SJSA1 (cell line): ENCODE measurements around the gene PCDHB16. TPM values are rescaled to one million over a fixed set of nuclear protein-coding genes. Genes with fewer than 3 reads are reported as not detected.
"Not testable (repeated sequence)": the region's sequence is repeated elsewhere in the genome, so short reads cannot be mapped to it uniquely, and the experiment has no call there.

ENCODE experiments used
- DNase-seq, 2 experiments: peaks; one replicate each; pipeline ENCODE4 v3.0.0-alpha.2; 2015 to 2020; ENCODE audit warnings: low spot score in 2 of 2, low read depth in 1 of 2
- H3K27ac ChIP-seq: fragments of 250-450 bp; sonication (Bioruptor Pico); 2 replicates; pipeline ENCODE4 v1.5.1; 2020; ENCODE audit warnings: mild to moderate bottlenecking, moderate library complexity
- H3K27me3 ChIP-seq: fragments of 250-450 bp; sonication (Bioruptor Pico); replicated peaks from 2 replicates; pipeline ENCODE4 v1.5.1; 2020; ENCODE audit warnings: mild to moderate bottlenecking, moderate library complexity
- H3K36me3 ChIP-seq: fragments of 250-450 bp; sonication (Bioruptor Pico); 2 replicates; pipeline ENCODE4 v1.5.1; 2020; ENCODE audit warnings: mild to moderate bottlenecking
- H3K4me1 ChIP-seq: fragments of 250-450 bp; sonication (Bioruptor Pico); replicated peaks from 2 replicates; pipeline ENCODE4 v1.6.1; 2021; ENCODE audit warnings: mild to moderate bottlenecking
- H3K4me3 ChIP-seq: fragments of 250-450 bp; sonication (Bioruptor Pico); 2 replicates; pipeline ENCODE4 v1.5.1; 2020; ENCODE audit warnings: mild to moderate bottlenecking
- H3K9me3 ChIP-seq: fragments of 250-450 bp; sonication (Bioruptor Pico); replicated peaks from 2 replicates; pipeline ENCODE4 v1.5.1; 2020; ENCODE audit warnings: mild to moderate bottlenecking
- total RNA-seq: library from RNA; depleted of rRNA; stranded (reverse); fragments of >200 nt; shearing (Covaris generic); gene quantifications from 2 replicates; pipeline ENCODE4 v1.2.3, GENCODE V29; 2014

Gene PCDHB16
- total RNA-seq, 1 experiment from 2014 or later: 16.3 TPM

DNA sequence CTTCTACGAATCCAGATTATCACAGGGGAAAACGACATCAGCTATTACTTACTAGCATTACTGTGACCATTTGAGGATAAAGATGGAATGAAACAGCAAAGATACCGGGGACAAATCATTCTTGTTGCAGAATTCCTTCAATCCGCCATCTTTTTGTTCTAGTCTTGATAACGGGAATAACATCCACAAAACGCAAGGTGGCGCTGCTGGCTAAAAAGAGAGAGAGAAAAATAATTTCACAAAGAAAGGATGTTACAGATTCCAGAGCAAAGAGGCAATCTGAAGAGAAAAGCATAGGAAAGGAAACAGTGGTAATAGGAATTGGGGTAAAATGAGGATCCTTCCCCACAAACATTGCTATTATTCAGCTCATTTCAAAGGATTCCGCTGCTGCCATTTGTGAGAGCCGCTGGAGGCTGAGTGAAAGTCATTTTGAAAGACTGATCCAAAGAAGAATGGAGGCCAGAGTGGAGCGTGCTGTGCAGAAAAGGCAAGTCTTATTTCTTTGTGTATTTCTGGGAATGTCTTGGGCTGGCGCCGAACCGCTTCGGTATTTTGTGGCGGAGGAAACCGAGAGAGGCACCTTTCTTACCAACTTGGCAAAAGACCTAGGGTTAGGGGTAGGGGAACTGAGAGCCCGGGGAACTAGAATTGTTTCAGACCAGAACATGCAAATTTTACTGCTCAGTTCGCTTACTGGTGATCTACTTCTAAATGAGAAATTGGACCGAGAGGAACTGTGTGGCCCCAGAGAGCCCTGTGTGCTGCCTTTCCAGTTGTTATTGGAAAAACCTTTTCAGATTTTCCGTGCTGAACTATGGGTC lies 9.6 kb upstream of the PCDHB16 start, which contains the start of gene PCDHB7:
TSS of gene PCDHB7 (plus strand) at position 264 of the 824 bp plus-strand sequence. CDS start at position 456, 192 bp downstream.
- Histone ChIP-seq H3K27me3 (no peaks in the 10 kb centered on the region), H3K9me3 (peaks cover 3% of the 10 kb centered on the region; the same call in 1 of the 2 replicates), H3K4me3 (no peak within 1 kb of the TSS), H3K27ac (no peak within 1 kb of the TSS), H3K36me3 (no peaks in the 10 kb centered on the region), H3K4me1 (no peaks in the 10 kb centered on the region)
- DNase-seq: peak in 1 of 2 experiments; percentile 23

DNA sequence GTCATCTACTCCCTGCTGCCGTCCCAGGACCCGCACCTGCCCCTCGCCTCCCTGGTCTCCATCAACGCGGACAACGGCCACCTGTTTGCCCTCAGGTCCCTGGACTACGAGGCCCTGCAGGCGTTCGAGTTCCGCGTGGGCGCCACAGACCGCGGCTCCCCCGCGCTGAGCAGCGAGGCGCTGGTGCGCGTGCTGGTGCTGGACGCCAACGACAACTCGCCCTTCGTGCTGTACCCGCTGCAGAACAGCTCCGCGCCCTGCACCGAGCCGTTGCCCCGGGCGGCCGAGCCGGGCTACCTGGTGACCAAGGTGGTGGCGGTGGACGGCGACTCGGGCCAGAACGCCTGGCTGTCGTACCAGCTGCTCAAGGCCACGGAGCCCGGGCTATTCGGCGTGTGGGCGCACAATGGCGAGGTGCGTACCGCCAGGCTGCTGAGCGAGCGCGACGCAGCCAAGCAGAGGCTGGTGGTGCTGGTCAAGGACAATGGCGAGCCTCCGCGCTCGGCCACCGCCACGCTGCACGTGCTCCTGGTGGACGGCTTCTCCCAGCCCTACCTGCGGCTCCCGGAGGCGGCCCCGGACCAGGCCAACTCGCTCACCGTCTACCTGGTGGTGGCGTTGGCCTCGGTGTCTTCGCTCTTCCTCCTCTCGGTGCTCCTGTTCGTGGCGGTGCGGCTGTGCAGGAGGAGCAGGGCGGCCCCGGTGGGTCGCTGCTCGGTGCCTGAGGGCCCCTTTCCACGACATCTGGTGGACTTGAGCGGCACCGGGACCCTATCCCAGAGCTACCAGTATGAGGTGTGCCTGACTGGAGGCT lies 7.7 kb upstream of the PCDHB16 start:
- H3K27ac ChIP-seq, H3K4me1 ChIP-seq, H3K36me3 ChIP-seq, H3K27me3 ChIP-seq, H3K4me3 ChIP-seq, H3K9me3 ChIP-seq: not testable (repeated sequence)
- DNase-seq: peak in 1 of 2 experiments; percentile 30

DNA sequence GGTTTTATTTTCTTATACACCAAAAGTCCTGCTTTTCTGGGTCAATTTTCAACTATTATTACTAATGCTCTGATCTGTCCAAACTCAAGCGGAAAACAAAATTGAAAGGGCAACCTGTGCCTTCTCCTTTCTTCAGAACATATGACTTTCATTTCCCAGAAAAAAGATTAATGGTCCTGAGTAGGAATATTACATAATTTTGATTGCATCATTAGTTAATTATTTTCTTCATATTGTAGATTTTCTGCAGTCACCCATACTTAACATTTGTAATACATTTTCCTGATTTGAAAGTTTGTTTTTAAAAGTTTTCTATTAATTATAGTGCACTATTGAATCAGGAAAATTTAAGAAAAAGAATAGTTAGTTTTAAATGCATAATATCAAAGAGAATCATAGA lies 6.3 kb upstream of the PCDHB16 start:
- no peak overlapping the region for H3K4me3 ChIP-seq
- no peaks in the 10 kb centered on the region for H3K27me3 ChIP-seq
- H3K9me3 ChIP-seq: peaks cover 3% of the 10 kb centered on the region; the same call in 1 of the 2 replicates
- H3K4me1 ChIP-seq: no peaks in the 10 kb centered on the region
- DNase-seq: no peak
- H3K27ac ChIP-seq: no peak overlapping the region
- no peaks in the 10 kb centered on the region for H3K36me3 ChIP-seq

DNA sequence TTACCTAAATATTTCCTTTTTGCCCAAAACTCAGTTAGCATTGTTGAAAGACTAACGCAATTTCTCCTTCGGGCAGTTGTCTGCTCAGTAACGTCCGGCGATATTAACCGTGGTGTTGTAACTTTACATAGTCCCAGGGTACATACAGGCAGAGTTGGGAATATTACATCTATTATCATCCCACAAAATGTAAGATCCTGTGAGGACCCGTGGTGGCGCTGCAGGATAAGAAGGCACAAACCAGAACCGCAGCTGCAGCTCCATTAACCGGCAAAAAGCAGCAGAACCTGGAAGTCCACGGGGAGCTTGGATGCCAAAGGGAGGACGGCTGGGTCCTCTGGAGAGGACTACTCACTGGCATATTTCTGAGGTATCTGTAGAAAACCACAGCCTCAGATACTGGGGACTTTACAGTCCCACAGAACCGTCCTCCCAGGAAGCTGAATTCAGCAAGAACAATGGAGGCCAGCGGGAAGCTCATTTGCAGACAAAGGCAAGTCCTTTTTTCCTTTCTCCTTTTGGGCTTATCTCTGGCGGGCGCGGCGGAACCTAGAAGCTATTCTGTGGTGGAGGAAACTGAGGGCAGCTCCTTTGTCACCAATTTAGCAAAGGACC lies 4.5 kb upstream of the PCDHB16 start, which contains the start of gene PCDHB8:
TSS of gene PCDHB8 (plus strand) at position 214 of the 615 bp plus-strand sequence. CDS start at position 459, 245 bp downstream.
- not testable (repeated sequence) for H3K27me3 ChIP-seq, H3K4me1 ChIP-seq, H3K9me3 ChIP-seq, H3K36me3 ChIP-seq, H3K4me3 ChIP-seq, H3K27ac ChIP-seq
- DNase-seq: peak in 1 of 2 experiments; percentile 25

DNA sequence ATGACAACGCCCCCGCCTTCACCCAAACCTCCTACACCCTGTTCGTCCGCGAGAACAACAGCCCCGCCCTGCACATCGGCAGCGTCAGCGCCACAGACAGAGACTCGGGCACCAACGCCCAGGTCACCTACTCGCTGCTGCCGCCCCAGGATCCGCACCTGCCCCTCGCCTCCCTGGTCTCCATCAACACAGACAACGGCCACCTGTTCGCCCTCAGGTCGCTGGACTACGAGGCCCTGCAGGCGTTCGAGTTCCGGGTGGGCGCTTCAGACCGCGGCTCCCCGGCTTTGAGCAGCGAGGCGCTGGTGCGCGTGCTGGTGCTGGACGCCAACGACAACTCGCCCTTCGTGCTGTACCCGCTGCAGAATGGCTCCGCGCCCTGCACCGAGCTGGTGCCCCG lies 2.8 kb upstream of the PCDHB16 start:
- not testable (repeated sequence) for H3K36me3 ChIP-seq, H3K4me3 ChIP-seq, H3K27ac ChIP-seq, H3K4me1 ChIP-seq, H3K27me3 ChIP-seq, DNase-seq
- H3K9me3 ChIP-seq: peaks cover 12% of the 10 kb centered on the region

DNA sequence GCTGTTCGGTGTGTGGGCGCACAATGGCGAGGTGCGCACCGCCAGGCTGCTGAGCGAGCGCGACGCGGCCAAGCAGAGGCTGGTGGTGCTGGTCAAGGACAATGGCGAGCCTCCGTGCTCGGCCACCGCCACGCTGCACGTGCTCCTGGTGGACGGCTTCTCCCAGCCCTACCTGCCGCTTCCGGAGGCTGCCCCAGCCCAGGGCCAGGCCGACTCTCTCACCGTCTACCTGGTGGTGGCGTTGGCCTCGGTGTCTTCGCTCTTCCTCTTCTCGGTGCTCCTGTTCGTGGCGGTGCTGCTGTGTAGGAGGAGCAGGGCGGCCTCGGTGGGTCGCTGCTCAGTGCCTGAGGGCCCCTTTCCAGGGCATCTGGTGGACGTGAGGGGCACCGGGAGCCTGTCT lies 2.3 kb upstream of the PCDHB16 start:
- not testable (repeated sequence) for H3K27ac ChIP-seq, H3K27me3 ChIP-seq, H3K36me3 ChIP-seq, DNase-seq, H3K4me1 ChIP-seq, H3K4me3 ChIP-seq
- peaks cover 16% of the 10 kb centered on the region for H3K9me3 ChIP-seq

DNA sequence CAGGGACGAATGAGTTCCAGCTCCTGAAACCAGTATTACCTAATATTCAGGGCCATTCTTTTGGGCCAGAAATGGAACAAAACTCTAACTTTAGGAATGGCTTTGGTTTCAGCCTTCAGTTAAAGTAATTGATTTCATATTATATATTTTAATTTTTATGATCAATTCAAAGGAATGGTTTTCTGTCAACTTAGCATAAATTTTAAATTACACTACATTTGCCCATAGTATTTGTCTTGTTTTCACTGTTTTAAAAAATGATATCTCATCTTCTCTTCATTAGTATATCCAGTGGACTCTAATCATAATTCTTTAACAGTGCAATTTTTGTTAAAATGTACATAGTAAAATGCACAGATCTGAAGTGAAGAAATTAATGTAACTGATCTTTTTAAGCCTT lies 1.9 kb upstream of the PCDHB16 start:
- H3K27ac ChIP-seq: no peak overlapping the region
- no peak for DNase-seq
- no peaks in the 10 kb centered on the region for H3K4me1 ChIP-seq
- peaks cover 10% of the 10 kb centered on the region for H3K36me3 ChIP-seq
- H3K27me3 ChIP-seq: no peaks in the 10 kb centered on the region
- peaks cover 17% of the 10 kb centered on the region for H3K9me3 ChIP-seq
- no peak overlapping the region for H3K4me3 ChIP-seq

DNA sequence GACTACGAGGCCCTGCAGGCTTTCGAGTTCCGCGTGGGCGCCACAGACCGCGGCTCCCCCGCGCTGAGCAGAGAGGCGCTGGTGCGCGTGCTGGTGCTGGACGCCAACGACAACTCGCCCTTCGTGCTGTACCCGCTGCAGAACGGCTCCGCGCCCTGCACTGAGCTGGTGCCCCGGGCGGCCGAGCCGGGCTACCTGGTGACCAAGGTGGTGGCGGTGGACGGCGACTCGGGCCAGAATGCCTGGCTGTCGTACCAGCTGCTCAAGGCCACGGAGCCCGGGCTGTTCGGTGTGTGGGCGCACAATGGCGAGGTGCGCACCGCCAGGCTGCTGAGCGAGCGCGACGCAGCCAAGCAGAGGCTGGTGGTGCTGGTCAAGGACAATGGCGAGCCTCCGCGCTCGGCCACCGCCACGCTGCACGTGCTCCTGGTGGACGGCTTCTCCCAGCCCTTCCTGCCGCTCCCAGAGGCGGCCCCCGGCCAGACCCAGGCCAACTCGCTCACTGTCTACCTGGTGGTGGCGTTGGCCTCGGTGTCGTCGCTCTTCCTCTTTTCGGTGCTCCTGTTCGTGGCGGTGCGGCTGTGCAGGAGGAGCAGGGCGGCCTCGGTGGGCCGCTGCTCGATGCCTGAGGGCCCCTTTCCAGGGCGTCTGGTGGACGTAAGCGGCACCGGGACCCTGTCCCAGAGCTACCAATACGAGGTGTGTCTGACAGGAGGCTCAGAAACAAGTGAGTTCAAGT lies 2.1 kb downstream of the PCDHB16 start:
- not testable (repeated sequence) for H3K27me3 ChIP-seq, DNase-seq, H3K4me1 ChIP-seq, H3K27ac ChIP-seq, H3K4me3 ChIP-seq
- peaks cover 26% of the 10 kb centered on the region for H3K9me3 ChIP-seq
- peaks cover 19% of the 10 kb centered on the region for H3K36me3 ChIP-seq

DNA sequence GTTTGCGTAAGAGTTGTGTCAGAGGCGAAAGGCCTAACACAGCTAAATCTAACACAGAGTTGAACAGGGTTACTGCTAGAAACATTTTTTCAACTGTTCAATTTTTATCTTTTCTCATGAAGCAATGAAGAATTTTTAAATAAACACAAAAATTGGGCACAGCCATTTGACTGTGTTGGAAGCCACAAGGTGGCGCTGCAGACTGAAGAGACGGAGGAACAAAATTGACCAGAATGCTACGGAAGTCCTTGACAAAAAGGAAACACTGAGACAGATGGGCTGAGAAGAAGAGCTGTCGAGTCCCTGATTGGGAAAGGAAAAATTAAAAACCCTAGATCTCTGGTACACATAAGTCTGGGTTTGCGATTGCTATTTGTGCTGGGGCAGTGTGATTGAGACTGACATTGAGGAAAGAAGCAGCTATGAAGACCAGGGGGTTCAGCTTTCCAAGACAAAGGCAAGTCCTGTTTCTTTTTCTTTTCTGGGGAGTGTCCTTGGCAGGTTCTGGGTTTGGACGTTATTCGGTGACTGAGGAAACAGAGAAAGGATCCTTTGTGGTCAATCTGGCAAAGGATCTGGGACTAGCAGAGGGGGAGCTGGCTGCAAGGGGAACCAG lies 4.8 kb downstream of the PCDHB16 start, which contains the start of gene PCDHB9:
TSS of gene PCDHB9 (plus strand) at position 265 of the 616 bp plus-strand sequence. CDS start at position 423, 158 bp downstream.
- Histone ChIP-seq H3K36me3 (peaks cover 19% of the 10 kb centered on the region), H3K9me3 (peaks cover 26% of the 10 kb centered on the region), H3K27ac (no peak within 1 kb of the TSS), H3K4me3 (no peak within 1 kb of the TSS), H3K4me1 (no peaks in the 10 kb centered on the region), H3K27me3 (no peaks in the 10 kb centered on the region)
- DNase-seq: no peak

DNA sequence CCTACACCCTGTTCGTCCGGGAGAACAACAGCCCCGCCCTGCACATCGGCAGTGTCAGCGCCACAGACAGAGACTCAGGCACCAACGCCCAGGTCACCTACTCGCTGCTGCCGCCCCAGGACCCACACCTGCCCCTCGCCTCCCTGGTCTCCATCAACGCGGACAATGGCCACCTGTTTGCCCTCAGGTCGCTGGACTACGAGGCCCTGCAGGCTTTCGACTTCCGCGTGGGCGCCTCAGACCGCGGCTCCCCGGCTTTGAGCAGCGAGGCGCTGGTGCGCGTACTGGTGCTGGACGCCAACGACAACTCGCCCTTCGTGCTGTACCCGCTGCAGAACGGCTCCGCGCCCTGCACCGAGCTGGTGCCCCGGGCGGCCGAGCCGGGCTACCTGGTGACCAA lies 6.5 kb downstream of the PCDHB16 start:
- H3K4me3 ChIP-seq, H3K27ac ChIP-seq, H3K4me1 ChIP-seq, H3K27me3 ChIP-seq: not testable (repeated sequence)
- DNase-seq: peak in 1 of 2 experiments; percentile 38
- H3K36me3 ChIP-seq: peaks cover 15% of the 10 kb centered on the region
- peaks cover 17% of the 10 kb centered on the region for H3K9me3 ChIP-seq

DNA sequence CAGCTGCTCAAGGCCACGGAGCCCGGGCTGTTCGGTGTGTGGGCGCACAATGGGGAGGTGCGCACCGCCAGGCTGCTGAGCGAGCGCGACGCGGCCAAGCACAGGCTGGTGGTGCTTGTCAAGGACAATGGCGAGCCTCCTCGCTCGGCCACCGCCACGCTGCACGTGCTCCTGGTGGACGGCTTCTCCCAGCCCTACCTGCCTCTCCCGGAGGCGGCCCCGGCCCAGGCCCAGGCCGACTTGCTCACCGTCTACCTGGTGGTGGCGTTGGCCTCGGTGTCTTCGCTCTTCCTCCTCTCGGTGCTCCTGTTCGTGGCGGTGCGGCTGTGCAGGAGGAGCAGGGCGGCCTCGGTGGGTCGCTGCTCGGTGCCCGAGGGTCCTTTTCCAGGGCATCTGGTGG lies 6.9 kb downstream of the PCDHB16 start:
- DNase-seq: peak in 1 of 2 experiments; percentile 17
- H3K9me3 ChIP-seq: peaks cover 17% of the 10 kb centered on the region
- peaks cover 14% of the 10 kb centered on the region for H3K36me3 ChIP-seq
- not testable (repeated sequence) for H3K27ac ChIP-seq, H3K4me3 ChIP-seq, H3K4me1 ChIP-seq, H3K27me3 ChIP-seq

DNA sequence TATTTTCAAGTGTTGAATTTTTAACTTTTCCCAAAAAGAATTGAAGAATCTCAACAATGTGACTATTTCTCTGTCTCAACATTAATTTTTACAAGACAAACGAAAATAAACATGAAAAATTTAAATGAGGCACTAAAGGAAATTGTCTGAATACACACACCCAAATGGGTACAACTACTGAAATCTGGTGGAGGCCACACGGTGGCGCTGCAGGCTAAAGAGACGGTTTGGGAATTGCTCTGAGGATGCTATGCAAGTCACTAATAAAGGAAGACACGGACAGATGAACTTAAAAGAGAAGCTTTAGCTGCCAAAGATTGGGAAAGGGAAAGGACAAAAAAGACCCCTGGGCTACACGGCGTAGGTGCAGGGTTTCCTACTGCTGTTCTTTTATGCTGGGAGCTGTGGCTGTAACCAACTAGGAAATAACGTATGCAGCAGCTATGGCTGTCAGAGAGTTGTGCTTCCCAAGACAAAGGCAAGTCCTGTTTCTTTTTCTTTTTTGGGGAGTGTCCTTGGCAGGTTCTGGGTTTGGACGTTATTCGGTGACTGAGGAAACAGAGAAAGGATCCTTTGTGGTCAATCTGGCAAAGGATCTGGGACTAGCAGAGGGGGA lies 10.0 kb downstream of the PCDHB16 start, which contains the start of gene PCDHB10:
TSS of gene PCDHB10 (plus strand) at position 244 of the 616 bp plus-strand sequence. CDS start at position 444, 200 bp downstream.
- peaks cover 3% of the 10 kb centered on the region for H3K9me3 ChIP-seq
- H3K27me3 ChIP-seq: no peaks in the 10 kb centered on the region
- no peak within 1 kb of the TSS for H3K4me3 ChIP-seq
- DNase-seq: peak; percentile 31 to 39
- H3K27ac ChIP-seq: no peak within 1 kb of the TSS
- no peaks in the 10 kb centered on the region for H3K4me1 ChIP-seq
- peaks cover 3% of the 10 kb centered on the region; the same call in 1 of the 2 replicates for H3K36me3 ChIP-seq
